ENCODE results near the gene DEPDC5.
"Not testable (repeated sequence)": the region's sequence is repeated elsewhere in the genome, so short reads cannot be mapped to it uniquely, and the experiment has no call there.

The DEPDC5 gene

DNA sequence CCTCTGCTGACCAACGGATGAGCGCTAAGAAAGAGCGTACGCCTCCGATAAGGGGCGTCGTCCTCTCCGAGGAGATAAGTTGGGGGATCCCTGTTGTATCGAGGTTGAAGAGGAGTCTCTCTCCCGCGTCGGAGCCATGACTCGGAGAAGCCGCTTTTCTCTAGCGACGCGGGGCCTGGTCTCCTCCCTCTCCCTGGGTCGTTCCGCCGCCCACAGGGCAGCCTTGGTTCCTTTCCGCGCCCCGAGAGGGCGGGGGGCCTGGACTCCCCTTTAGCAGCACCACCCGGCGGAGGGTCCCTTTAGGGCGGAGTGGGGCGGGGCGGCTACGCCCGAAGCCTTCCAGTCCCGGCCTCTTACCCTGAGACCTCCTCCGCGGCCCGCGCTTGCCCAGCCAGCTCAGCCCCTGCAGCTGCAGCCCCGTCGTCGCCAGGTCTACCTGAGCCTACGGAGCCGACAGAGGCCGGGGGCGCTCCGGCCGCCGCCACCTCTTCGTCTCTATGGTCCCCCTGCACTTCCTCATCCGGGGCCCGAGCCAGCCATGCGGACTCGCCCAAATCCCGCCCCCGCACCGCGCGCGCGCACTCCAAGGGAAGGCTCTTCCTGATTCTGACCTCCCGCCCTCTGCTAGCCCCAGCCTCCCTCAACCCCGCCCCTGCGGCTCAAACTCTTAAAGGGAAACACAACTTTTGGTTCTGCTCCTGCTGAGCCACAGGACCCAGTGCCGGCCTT lies 4.0 kb upstream of the DEPDC5 start, which contains the start of gene PRR14L:
TSS of gene PRR14L (minus strand) at position 497 of the 729 bp plus-strand sequence. CDS start 11,272 bp downstream, outside the sequence.
- DNase-seq: peak; percentile 85 to 94

DNA sequence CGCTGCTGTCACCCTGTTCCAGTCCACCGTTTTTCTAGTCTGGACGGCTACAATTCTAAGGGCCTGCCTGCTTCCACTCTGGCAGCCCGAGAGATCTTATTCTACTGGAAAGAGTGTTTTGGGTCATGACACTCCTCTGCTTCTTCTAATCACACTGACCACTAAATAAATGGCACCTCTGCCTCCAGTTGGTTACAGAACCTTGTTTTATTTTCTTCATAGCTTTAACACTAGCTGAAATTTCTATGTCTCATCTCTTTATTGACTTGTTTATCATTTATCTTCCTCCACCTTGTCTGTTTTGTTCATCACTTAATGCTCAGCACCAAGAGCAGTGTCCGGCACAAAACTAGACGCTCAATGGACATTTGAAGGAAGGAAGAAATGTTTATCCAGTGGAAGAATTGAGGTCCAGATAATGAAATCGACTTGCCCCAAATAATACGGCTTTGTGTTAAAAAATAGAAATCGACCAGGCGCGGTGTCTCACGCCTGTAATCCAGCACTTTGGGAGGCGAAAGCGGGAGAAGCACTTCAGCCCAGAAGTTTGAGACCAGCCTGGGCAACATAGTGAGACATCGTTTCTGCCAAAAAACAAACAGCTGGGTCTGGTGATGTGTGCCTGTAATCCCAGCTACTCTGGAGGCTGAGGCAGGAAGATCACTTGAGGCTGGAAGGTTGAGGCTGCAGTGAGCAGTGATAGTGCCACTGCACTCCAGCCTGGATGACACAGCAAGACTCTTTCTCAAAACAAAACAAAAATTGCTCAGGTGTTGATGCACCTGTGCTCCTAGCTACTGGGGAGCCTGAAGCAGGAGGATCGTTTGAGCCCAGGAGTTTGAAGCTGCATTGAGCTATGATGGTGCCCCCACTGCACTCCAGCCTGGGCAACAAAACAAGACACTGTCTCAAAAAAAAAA lies 3.2 kb upstream of the DEPDC5 start:
- DNase-seq: no peak

DNA sequence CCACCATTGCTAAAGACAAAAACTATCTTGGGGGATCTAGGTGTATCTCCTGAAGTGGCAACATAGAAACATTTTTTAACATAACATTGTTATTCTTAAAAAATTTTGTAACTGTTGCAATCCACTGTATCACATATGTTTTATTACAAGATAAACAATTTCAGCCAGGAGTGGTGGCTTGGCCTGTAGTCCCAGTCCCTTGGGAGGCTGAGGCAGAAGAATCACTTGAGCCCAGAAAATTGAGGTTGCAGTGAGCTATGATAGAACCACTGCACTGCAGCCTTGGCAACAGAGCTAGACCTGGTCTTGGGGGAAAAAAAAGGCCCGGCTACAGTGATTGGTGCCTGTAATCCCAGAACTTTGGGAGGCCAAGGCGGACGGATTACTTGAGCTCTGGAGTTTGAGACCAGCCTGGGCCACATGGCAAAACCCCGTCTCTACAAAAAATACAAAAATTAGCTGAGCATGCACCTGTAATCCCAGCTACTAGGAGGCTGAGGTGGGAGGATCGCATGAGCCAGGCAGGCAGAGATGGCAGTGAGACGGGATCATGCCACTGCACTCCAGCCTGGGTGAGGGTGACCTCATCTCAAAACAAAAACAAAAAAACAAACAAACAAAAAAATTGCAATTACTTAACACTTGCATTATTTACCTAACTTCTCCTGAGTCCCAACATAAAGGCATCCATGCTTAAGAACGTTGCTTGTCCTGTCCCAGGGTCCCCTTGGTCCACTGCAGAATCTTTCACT lies 1.5 kb upstream of the DEPDC5 start:
- DNase-seq: no peak

DNA sequence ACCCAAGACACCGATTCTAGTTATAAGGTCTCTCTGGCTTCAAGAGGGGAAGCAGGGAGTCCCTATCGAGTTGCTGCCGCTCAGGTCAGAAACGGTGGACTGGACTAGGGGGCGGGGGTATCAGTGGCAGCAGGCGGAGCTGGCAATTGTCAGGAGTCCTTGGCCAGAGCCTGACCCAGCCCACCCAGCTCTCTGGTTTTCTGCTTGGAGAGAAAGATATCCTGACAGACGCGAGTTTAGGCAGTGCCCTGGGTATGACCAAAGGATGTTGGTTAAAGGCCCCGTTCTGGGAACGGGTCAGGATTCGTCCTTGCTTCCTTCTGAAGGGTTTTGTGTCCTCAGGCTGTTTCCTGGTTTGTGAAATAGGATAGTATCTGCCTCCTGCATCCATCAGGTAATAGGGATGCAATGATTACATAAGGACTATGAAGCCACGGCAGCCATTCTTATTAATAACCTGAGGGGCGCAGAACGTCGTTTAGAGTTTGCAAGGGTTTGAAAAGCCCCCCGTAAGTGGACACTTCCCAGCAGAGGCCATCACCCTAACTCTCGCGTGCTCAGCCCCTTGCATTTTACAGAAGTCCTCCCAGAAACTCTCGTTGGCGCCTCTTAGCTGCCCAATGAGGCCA lies 700 bp upstream of the DEPDC5 start:
- peak in 1 of 2 experiments; percentile 22 for DNase-seq

DNA sequence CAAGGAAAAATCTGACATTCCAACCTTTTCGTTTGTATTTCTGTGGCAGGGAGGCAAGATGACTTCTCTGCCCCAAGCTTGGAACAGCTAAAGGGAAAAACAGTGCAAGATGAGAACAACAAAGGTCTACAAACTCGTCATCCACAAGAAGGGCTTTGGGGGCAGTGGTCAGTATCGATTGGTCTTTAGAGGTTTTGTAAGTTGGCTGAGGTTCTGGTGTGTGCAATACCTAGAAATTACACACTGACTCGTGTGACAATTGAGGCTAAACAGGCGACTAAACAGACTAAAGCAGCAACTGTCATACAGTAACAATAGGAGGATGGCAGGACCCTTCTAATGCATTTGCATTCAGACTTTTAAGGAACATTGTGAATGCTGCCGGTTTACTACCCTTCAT lies 994 bp downstream of the DEPDC5 start:
- DNase-seq: no peak

DNA sequence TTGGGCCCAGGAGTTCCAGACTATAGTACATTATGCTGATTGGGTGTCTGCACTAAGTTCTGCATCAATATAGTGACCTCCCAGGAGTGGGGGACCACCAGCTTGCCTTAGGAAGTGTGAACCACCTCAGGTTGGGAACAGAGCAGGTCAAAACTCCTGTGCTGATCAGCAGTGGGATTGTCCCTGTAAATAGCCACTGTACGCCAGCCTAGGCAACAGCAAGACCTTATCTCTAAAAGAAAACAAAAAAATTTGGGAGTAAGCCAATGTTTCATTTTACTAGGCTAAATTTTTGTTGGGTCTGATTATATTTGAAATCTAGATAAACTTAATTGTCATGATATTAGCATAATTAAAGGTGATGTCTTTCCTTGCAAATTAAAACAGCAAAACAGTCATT lies 3.4 kb downstream of the DEPDC5 start:
- no peak for DNase-seq

DNA sequence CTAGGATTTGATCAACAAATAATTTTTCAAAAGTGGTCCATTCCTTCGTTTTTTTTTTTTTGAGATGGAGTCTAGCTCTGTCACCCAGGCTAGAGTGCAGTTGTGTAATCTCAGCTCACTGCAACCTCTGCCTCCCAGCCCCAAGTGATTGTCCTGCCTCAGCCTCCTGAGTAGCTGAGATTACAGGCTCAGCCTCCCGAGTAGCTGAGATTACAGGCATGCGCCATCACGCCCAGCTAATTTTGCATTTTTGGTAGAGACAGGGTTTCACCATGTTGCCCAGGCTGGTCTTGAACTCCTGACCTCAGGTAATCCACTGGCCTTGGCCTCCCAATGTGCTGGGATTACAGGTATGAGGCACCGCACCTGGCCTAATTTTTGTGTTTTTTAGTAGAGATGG lies 5.0 kb downstream of the DEPDC5 start:
- not testable (repeated sequence) for DNase-seq

DNA sequence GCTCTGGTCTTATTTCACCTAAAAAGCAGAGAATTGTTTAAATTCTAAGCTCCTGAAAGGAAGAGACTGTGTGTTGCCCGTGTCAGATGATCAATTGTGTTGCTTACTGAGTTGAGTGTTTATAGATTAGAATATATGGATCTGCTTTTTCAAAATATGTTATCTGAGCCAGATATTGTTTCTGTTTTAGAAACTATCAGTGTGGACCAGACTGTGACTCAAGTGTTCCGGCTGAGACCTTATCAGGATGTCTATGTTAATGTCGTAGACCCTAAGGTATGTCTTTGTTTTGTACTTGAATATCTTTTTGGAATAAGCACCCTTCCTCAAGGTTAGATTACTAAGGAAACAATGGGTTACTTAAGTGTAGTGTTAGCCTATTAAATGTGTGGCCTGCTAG lies 11.0 kb downstream of the DEPDC5 start:
- DNase-seq: no peak

DNA sequence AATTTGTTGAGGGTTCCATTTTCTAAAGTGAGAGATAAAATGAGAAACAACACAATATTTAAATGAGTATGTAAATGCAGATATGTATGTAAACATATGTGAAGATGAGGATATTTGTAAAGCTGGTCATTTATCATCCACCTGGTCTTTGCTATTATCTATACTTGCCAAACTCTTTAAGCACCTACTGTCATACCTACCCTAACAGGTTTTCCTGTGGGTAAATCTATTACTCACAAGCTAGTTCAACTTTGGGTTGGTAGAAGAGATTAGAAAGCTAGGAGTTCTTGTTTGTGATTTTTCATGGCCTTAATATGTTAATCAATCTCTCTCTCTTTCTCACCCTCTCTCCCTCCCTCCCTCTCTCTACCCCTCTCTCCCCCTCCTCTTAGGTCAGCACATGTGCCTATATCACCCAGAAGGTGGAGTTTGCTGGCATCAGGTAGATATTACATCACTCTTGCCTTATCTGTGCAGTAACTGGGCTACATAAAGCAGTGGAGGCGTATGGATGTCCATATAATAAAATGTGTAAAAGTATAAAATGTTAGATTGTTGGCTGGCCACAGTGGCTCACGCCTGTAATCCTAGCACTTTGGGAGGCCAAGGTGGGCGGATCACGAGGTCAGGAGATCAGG lies 14.7 kb downstream of the DEPDC5 start:
- DNase-seq: no peak

DNA sequence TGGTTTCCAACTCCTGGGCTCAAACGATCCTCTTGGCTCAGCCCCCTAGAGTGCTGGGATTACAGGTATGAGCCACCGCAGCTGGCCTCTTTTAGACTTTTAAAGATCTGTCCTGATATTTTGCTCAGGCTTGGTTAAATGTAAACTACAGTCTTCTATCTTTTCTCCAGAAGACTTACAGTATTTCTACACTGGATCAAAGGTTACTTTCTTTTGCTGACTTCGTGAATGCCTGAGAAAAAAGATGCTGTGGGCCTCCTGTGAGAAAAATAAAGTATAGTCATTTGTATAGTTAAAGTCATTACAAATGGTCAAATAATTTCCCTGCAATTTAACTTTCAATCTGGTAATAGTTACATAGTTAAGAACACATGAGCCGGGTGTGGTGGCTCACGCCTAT lies 19.6 kb downstream of the DEPDC5 start:
- DNase-seq: no peak

DNA sequence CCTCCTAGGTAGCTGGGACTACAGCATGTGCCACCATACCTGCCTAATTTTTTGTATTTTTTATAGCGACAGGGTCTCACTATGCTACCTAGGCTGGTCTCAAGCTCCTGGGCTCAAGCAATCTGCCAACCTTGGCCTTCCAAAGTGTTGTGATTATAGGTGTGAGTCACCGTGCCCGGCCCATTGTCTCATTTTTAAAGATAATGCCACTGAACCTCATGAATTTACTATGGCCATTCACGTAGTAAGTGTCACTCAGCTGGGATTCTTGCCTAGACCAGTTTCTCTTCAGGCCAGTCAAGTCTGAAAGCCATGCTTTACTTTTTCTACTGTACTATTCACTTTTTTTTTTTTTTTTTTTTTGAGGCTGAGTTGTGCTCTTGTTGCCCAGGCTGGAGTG lies 22.4 kb downstream of the DEPDC5 start:
- DNase-seq: no peak

DNA sequence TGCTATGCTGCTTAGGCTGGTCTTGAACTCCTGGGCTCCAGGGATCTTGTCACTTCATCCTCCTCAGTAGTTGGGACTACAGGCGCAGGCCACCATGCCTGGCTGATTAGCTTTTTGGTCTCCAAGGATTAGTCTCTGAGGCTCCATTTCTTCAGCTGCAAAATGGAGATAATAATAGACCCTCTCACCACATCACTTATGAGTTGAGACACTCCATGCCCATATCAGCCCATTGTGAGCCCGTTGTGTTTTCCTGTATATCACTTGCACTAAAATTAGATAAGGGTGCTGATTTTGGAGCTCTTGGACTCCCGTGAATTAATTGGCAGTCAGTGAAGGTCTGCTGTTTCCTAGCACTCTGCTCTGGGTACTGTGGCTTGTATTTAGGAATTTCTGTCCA lies 36.0 kb downstream of the DEPDC5 start:
- DNase-seq: no peak

DNA sequence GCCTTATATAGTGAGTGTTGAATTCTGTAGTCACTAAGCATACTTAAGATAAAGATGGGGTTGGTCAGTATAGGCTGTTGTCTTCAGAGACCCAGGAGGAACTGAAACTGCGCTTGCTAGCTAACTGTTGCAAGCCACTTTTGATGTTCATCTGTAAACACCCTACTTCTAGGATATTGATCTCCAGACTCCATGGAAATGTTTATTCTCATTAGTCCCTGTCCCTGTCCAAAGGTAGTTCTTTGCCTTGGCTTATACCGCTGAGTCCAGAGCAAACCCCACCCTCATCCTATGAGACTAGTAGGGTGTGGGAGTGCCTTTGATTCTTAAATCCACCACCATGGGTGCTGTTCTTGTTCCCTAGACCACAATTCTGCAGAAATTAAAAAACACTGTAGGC lies 36.4 kb downstream of the DEPDC5 start:
- no peak for DNase-seq

DNA sequence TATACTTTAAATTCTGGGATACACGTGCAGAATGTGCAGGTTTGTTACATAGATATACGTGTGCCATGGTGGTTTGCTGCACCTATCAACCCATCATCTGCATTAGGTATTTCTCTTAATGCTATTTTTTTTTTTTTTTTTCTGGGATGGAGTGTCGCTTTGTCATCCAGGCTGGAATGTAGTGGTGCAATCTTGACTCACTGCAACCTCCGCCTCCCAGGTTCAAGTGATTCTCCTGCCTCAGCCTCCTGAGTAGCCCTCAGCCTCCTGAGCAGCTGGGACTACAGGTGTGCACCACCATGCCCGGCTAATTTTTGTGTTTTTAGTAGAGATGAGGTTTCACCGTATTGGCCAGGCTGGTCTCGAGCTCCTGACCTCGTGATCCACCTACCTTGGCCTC lies 45.5 kb downstream of the DEPDC5 start:
- DNase-seq: not testable (repeated sequence)

DNA sequence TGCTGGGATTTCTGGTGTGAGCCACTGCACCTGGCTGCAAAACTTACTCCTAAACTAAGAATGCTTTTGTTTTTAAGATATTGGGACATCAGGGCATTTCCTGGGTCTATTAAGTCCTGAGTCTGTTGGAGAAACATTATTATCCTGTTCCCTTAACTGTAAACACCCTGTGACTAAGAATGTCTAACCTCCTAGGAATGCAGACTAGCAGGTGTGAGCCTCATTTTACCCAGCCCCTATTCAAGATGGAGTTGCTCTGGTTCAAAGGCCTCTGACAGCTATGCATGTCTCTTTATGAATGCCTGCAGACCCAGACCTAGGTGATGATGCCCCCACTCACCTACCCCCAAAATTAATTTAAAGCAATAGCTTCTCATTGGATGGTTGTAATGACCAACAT lies 46.2 kb downstream of the DEPDC5 start:
- DNase-seq: no peak

DNA sequence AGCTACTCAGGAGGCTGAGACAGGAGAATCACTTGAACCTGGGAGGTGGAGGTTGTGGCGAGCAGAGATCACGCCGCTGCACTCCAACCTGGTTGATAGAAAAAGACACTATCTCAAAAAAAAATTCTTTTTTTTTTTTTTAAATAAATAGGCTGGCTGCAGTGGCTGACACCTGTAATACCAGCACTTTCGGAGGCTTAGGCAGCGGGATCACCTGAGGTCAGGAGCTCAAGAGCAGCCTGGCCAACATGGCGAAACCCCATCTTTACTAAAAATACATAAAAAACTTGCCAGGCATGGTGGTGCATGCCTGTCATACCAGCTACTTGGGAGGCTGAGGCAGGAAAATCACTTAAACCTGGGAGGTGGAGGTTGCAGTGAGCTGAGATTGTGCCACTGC lies 47.0 kb downstream of the DEPDC5 start:
- DNase-seq: not testable (repeated sequence)

DNA sequence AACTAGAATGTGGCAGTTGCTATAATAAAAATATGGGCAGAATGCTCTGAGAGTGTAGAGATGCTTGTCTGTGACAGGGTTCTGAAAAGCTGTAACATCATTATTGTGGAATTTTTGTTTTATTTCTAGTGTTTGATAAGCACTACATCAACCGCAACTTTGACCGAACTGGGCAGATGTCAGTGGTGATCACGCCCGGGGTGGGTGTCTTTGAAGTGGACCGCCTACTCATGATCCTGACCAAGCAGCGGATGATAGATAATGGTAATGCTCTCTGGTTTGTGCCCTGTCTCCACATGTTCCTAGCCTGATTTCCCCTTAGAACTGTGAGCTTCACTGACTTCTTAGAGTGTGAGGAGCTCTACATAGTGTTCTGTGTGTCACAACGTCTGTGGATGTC lies 48.8 kb downstream of the DEPDC5 start:
- no peak for DNase-seq

DNA sequence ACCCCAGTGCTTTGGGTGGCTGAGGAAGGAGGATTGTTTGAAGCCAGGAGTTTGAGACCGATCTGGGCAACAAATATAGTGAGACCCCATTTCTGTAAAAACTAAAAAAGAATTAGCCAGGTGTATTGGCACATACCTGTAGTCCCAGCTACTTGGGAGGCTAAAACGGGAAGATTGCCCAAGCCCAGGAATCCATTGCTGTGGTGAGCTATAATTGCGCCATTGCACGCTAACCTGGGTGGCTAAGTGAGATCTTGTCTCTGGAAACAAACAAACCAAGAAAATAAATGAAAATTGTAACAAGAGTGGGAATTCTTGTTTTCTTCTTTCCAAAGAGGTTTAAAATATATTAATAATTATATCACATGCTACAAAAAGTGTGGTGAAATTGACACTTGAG lies 52.9 kb downstream of the DEPDC5 start:
- DNase-seq: no peak

DNA sequence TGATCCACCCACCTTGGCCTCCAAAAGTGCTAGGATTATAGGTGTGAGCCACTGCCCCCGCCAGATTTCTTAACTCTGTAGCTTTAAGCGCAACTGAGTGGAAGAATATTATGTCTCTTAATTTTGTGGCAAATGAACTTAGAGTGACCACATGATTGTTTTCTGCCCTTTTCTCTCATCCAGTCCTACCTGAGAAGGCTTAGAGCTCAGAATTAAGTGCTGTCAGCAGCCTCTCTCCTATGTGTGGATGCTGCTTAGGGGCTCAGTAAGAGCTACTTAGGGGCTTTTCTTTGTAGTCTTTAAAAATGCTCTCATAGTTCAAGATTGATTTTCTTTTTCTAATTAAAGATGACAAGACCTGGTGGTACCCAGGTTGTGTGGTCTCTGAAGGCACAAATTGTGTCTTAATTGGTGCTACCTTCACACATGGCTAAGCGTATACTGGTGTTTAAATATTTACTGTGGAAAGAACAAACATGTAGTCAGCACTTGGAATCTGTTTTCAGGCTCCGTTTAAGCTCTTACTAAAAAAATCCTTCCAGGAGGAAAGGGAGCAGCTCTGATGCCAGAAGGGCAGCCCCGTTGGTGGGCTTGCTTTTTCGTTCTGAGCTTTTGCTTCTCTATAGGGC lies 59.3 kb downstream of the DEPDC5 start:
- DNase-seq: no peak

DNA sequence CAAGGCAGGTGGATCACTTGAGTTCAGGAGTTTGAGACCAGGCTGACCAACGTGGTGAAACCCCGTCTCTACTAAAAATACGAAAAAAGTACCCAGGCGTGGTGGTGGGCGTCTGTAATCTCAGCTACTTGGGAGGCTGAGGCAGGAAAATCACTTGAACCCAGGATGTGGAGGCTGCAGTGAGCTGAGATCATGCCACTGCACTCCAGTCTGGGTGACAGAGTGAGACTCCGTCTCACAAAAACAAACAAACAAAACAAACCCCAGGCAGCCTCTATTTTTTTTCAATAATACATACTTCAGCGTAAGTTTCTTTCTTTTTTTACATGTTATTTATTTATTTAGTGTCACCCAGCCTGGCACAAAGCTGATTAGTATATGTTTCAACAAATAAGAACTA lies 60.1 kb downstream of the DEPDC5 start:
- not testable (repeated sequence) for DNase-seq

DNA sequence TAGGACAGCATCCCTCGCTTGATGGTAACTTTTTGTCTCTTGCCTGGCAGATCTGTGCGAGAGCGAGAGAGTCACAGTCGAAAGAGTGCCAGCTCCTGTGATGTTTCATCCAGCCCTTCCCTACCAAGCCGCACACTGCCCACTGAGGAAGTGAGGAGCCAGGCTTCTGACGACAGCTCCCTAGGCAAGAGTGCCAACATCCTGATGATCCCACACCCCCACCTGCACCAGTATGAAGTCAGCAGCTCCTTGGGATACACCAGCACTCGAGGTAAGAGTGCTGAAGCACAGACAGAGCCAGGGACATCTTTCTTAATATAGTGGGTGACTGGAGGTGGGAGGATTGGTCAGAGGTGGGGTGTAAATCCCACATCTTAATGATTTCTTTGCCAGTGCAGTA lies 61.1 kb downstream of the DEPDC5 start:
- no peak for DNase-seq

DNA sequence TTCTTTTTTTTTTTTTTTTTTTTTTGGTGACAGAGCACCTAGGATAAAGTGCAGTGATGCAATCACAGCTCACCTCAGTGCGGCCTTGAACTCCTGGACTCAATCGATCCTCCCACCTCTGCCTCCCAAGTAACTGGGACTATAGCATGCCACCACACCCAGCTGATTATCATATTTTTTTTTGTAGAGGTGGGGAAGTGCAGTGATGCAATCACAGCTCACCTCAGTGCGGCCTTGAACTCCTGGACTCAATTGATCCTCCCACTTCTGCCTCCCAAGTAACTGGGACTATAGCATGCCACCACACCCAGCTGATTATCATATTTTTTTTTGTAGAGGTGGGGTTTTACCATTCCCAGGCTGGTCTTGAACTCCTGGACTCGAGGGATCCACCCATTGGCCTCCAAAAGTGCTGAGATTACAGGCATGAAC lies 61.6 kb downstream of the DEPDC5 start:
- not testable (repeated sequence) for DNase-seq

Measured in NCI-H446 (cell line).